Stimulated activated CD8-positive, alpha-beta memory T cell treated with anti-CD3 and anti-CD28 coated beads, Interleukin-7, amount 100 ng/mL, for 24 hours (primary cell): ENCODE measurements around the gene SETD3.
"Not testable (repeated sequence)": the region's sequence is repeated elsewhere in the genome, so short reads cannot be mapped to it uniquely, and the experiment has no call there.

Experiments
- DNase-seq: peaks from one replicate; pipeline ENCODE4 v3.0.0-alpha.2; 2020; ENCODE audit warnings: low read depth

SETD3 gene

DNA sequence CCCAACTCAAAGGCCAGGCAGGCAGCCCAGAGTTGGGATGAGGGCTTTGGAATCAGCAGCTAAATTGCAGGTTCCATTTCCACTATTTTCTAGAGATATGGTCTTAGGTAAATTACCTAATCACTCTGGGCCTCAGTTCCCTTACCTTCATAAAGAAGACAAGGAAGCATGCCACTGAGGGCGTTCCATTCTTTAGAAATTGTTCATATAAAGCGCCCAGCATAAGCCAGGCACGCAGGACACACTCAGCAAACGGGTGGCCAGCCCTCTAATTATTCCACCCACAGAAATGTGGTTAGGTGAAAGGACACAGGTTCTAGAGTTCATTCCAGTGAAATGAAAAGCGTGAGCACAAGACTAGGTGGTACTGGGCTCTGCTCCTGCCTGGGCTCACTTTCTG is 120.8 kb downstream of the SETD3 start:
- no peak for DNase-seq

DNA sequence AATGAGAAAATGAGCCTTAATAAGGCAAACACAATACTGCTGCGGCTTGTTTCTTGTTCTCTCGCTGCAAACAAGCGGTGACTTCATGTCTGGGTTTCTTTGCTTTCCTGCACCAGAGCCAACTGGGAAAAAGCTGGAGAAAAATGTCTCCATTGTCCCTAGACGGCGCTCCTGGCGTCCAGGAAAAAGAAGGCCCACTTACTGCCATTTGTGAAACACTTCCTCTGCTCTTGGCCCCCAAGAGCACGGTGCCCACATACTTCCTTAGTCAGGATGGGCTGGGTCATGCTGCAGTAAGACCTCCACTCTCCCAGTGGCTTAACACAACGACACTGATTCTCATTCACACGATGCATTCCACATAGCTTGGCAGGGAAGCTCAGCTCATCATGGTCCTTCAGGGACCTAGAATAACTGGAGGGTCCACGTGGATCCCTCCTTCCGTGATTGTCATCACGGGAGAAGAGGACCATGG is 122.7 kb downstream of the SETD3 start:
- no peak for DNase-seq

DNA sequence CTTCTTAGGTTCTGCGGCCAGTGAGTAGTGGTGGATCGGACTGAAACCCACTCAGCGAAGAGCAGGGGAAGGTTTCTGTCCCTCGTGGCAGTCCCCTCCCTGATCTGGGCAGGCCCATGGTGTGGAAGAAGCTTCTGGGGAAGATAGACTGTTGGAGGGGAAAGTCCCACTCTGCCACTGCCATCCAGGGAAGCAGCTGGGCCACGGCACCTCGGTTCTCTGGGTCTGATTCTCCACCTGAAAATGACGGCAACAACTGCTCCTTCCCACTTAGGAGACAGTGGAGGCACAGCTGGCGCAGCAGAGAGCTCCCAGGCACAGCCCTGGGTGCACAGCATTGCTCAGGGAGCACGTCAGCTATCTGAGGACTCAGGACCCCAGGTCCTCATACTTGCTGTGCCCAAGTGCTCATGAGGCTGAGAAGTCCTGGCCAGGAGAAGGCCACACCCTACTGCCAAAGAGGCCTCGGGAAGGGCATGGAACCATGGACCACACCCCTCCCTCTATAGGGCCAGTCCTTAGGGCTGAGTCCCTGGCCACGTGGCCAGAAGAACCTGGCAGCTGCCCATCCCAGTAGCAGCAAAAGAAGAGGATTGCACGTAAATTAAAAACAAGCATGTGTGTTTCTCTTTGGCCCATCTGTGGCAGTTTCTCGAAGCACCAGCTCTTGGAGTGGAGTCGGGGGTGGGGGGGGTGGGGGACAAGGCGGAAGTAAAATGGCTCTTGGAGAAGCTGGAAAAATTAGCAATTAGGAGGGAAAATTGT is 123.3 kb downstream of the SETD3 start:
- no peak for DNase-seq

GRCh38 chr14:99356031-99356608 is 124.5 kb downstream of the SETD3 start:
- DNase-seq, result no peak

DNA sequence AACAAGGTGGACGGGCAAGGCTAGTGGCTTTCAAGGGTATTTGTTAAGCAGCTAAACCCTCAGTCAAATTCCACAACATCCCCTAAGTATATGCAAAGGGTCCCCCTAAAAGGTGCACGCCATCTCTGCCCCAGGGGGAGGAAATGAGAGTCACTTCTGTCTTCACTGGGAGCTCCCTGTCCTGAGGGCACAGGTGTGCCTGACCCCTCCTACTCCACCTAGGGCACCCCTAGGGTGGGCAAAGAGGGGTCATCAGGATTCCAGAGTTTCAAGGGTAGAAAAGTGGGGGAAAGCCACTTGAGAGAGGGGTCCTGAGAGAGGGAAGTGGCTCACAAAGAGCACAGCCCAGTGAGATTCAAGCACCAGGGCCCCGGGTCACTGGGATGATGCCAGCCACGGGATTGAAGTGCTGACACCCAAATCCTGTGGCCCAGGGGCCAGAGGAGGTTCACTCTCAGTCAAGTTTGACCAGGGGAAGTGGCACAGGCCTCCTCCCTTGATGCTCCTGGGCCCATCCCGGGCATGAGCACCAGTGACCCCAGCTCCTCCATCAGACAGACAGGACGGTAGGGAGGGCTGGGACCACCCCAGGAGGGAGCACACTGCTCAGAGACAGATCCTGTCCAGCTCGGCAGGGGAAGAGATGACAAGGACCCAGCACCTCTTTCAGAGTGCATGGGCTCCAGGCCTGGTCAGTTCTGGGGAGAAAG is 126.3 kb downstream of the SETD3 start:
- no peak for DNase-seq

DNA sequence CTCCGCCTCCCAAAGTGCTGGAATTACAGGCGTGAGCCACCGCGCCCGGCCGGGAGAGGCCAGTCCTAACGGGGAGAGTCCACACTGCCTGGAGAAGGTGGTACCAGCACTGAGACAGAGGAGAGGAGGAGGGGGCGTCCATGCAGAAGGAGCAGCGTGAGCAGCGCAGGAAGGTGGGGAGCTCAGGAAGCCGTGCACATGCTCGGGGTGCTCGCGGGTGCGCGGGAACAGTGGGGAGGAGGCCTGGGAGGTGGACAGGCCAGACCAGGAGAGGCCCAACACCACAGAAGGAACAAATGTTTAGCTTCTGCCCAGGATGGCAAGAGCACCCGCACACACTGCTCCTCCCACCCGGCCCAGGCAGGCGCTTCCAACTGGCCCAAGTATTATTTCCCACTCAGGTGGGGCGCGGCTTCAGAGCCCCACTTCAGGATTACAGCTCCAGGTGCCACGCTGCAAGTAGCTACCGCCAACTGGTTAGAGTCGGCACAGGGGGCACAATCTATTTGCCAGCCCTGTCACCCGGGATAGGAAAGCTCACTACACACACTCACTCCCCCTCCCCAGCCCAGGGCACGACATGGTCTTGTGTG is 127.9 kb downstream of the SETD3 start:
- DNase-seq, result no peak

DNA sequence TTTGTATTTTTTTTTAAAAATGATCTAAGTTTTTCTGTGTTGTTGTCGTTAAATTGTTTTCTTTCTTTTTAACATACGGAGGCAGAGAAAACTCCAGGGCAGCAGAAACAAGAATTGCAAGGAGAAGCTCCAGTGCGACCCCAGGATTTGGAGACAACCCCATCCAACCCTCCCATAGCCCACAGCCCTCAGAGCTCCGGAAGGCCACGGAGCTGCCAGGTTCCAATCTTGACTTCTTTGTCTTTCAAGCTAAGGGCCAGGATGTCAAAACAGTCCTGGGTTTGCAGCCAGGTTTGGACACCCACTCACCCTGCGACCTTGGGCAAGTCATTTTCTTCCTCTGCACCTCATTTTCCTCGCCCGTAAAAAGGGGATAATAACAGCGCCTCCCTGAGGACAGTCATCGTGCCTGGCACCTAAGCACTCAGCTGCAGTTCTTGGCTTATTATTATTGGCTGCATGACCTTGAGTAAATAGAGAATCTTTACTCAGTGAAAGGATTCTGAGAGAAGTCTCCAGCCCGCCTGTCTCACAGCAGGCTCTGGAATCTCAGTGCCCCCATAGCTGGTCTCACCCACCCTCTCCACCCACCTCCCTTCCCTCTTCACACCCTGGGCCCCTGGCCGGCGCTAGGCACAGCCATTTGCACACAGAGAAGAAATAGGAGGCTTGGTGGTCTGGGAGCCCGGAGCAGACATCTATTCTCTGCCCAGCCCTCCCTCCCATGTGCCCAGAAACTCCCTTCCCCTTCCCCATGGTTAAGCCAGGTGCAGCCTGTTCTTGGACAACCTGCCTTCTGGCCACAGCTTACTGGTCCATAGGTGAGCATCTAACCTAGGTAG is 129.3 kb downstream of the SETD3 start:
- no peak for DNase-seq

- no peak for DNase-seq
Measured at GRCh38 chr14:99350751-99351150, 129.9 kb downstream of the SETD3 start.

- DNase-seq, result no peak
Measured at GRCh38 chr14:99349721-99350495, 130.8 kb downstream of the SETD3 start.

DNA sequence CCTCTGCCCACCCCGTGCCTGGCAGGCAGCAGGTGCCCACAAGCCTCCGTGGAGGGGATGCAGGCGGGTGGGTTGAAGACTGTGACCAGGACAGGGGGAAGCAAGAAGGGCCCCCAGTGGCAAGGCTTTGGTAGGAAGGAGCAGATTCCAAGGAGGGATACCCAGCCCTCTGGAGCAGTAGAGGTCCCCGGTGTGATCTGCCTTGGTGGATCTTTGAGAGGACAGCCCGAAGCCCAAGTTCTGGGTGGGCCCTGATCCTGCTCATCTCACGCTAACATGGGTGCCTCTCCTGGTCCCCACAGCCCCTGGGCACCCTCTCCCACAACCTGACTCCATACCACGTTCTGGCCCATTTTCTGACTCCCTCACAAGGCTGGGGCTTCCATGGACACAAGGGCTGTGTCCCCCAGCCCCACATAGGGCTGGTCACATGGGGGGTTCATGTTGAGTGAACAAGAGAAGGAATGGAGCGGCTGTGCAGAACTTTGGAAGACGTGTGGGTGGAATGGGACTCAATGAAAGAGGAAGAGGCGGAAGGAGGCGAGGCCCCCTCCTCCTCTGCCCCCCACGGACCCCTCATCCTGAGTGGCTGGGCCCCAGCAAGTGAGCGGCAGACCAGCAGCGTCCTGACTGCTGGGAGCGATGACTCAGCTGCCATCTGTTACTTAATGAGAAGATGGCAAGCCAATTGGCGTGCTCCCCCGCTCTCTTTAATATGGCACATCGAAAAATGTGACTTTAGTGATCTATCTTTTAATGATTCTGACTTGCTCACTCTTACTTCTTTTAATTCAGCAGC is 131.6 kb downstream of the SETD3 start:
- DNase-seq, result no peak

DNA sequence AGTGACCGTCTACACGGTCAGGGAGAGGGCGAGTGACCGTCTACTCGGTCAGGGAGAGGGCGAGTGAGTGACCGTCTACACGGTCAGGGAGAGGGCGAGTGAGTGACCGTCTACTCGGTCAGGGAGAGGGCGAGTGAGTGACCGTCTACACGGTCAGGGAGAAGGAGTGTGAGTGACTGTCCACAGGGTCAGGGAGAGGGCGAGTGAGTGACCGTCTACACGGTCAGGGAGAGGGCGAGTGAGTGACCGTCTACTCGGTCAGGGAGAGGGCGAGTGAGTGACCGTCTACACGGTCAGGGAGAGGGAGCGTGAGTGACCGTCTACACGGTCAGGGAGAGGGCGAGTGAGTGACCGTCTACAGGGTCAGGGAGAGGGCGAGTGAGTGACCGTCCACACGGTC is 132.4 kb downstream of the SETD3 start:
- DNase-seq, result not testable (repeated sequence)
